K562 (cell line): Measurements from ENCODE around the gene DOK1. TPM values are rescaled to one million over a fixed set of nuclear protein-coding genes. Genes with fewer than 3 reads are reported as not detected.

Experiments
- ESRRA ChIP-seq: fragments of 450-650 bp; IDR thresholded peaks from 2 replicates; pipeline ENCODE4 v1.6.1; 2014; ENCODE audit warnings: low read depth, mild to moderate bottlenecking, moderate library complexity, borderline replicate concordance
- HNRNPH1 ChIP-seq: fragments of 200-400 bp; formaldehyde crosslinking; optimal IDR thresholded peaks from 2 replicates; pipeline ENCODE3; 2017; ENCODE audit warnings: low read depth, mild to moderate bottlenecking, low read length, moderate library complexity
- RAD21 ChIP-seq, 2 experiments: fragments of 250-450 bp in 1 of 2; fragments of 450-650 bp in 1 of 2; sonication (Bioruptor Pico) in 1 of 2; formaldehyde crosslinking in 1 of 2; IDR thresholded peaks in 1 of 2; conservative IDR thresholded peaks in 1 of 2; 2 replicates each; pipeline versions ENCODE4 v1.4.0 to v1.8.0; 2020 to 2022; ENCODE audit warnings: mild to moderate bottlenecking in 2 of 2, moderate library complexity in 1 of 2
- SPI1 ChIP-seq: IDR thresholded peaks from 2 replicates; pipeline ENCODE4 v1.6.1; 2011; ENCODE audit warnings: low read depth, low read length, control low read depth, borderline replicate concordance
- TBL1XR1 ChIP-seq, 2 experiments: IDR thresholded peaks; 2 replicates each; pipeline ENCODE4 v1.6.1; 2012; ENCODE audit warnings: improper control_type of control experiment in 2 of 2, low read length in 2 of 2, mild to moderate bottlenecking in 1 of 2
- ZNF165 ChIP-seq: fragments of 250-450 bp; sonication (Bioruptor Pico); IDR thresholded peaks from 2 replicates; pipeline ENCODE4 v1.4.0; 2020; ENCODE audit warnings: borderline replicate concordance
- ZNF174 ChIP-seq: fragments of 250-450 bp; sonication (Bioruptor Pico); IDR thresholded peaks from 2 replicates; pipeline ENCODE4 v1.4.0; 2020; ENCODE audit warnings: mild to moderate bottlenecking
- ZNF232 ChIP-seq: sonication (generic); formaldehyde crosslinking; IDR thresholded peaks from 2 replicates; pipeline ENCODE4 v1.8.0; 2022; ENCODE audit warnings: mild to moderate bottlenecking, missing genetic modification reagents
- ZNF347 ChIP-seq: fragments of 450-650 bp; formaldehyde crosslinking; IDR thresholded peaks from 2 replicates; pipeline ENCODE4 v1.4.0; 2020; ENCODE audit warnings: low read depth, mild to moderate bottlenecking, moderate library complexity
- ZNF76 ChIP-seq: fragments of 250-450 bp; sonication (Bioruptor Pico); IDR thresholded peaks from 2 replicates; pipeline ENCODE4 v1.4.0; 2020; ENCODE audit warnings: mild to moderate bottlenecking, moderate library complexity, borderline replicate concordance
- polyA plus RNA-seq, 8 experiments: library from polyadenylated mRNA; depleted of rRNA in 4 of 8; stranded (reverse) in 5 of 8; unstranded in 3 of 8; fragments of >200 nt; fragmentation: Nextera tagmentation in 2 of 8; fragmentation: Illumina TruSeq in 1 of 8; extraction: Ambion mirVana in 2 of 8; extraction: Trizol in 1 of 8; gene quantifications; 2 replicates each; pipeline versions ENCODE4 v1.2.1 to v1.2.3, GENCODE V29; 2011 to 2014; ENCODE audit warnings: inconsistent platforms in 1 of 8, missing spikeins in 1 of 8
- total RNA-seq, 7 experiments: library from RNA; depleted of rRNA in 6 of 7; stranded (reverse); fragments of >200 nt in 6 of 7; fragmentation: Illumina TruSeq in 2 of 7; extraction: Trizol in 2 of 7; gene quantifications; 2 replicates each; pipeline versions ENCODE4 v1.2.1 to v1.2.3, GENCODE V29; 2011 to 2021; ENCODE audit warnings: low replicate concordance in 1 of 7
- TF ChIP-seq, protein P1 (sequence below), 2 experiments: fragments of 450-650 bp in 1 of 2; IDR thresholded peaks; 2 replicates each; pipeline ENCODE4 v1.6.1; 2011 to 2017; ENCODE audit warnings: low read depth in 2 of 2, antibody characterized with exemption in 1 of 2, borderline replicate concordance in 1 of 2, low read length in 1 of 2, mild to moderate bottlenecking in 1 of 2, mixed read lengths in 1 of 2; ENCODE audit not compliant: control insufficient read depth in 1 of 2
- TF ChIP-seq, protein P2 (sequence below): fragments of 450-650 bp; formaldehyde crosslinking; IDR thresholded peaks from 2 replicates; pipeline ENCODE4 v1.4.0; 2020; ENCODE audit warnings: mild to moderate bottlenecking, mixed read lengths
- TF ChIP-seq, protein P3 (sequence below): fragments of 250-450 bp; sonication (Bioruptor Pico); IDR thresholded peaks from 2 replicates; pipeline ENCODE4 v1.9.0; 2021; ENCODE audit warnings: mild to moderate bottlenecking

The DOK1 gene
- total and polyA plus RNA-seq, 9 of the 15 experiments (the other 6 are each of a cell fraction or from before 2014, with no cell fraction given) = 0.59 to 36.4 (median 16.1) TPM

DNA sequence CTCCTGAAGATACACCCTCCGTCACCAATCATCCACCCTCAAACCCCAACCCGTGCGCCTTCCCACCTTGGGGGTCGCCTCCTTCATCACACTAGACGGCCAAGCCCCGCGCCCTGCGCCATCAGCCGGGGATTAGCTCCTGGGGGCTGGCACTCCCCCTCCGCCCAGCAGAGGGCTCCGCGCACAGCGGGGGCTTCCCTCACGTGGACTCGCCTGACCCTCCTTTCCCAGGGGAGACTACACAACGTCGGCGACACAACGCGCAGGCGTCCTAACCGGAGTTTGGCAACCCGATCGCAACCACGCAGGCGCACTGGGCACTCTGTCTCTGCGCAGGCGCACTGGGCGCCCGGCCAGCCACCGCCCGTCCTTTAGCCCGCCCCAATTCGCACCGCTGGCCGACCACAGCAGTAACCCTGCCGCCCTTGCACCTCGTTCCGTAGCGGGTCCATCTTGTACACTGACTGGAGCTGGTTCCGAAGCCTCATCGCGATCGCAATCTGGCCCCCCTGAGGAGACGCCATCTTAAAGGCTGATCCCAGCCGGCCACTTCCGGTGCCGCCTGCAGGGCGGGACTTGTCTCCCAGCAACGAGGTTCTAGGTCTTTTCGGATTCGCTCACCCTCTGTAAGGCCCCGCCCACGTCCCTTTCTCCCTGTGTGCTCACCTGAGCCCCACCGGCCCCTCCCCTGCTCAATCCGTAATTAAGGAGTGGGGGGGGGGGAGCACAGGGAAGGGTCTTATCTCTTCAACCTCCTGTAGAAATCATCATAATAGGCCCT lies 47.2 kb upstream of the DOK1 start, which contains the start of gene PCGF1 (continued):
- TF ChIP-seq, protein P1, sequence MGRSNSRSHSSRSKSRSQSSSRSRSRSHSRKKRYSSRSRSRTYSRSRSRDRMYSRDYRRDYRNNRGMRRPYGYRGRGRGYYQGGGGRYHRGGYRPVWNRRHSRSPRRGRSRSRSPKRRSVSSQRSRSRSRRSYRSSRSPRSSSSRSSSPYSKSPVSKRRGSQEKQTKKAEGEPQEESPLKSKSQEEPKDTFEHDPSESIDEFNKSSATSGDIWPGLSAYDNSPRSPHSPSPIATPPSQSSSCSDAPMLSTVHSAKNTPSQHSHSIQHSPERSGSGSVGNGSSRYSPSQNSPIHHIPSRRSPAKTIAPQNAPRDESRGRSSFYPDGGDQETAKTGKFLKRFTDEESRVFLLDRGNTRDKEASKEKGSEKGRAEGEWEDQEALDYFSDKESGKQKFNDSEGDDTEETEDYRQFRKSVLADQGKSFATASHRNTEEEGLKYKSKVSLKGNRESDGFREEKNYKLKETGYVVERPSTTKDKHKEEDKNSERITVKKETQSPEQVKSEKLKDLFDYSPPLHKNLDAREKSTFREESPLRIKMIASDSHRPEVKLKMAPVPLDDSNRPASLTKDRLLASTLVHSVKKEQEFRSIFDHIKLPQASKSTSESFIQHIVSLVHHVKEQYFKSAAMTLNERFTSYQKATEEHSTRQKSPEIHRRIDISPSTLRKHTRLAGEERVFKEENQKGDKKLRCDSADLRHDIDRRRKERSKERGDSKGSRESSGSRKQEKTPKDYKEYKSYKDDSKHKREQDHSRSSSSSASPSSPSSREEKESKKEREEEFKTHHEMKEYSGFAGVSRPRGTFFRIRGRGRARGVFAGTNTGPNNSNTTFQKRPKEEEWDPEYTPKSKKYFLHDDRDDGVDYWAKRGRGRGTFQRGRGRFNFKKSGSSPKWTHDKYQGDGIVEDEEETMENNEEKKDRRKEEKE (IDR thresholded peaks at IDR 0.05; ENCODE audit: borderline replicate concordance in 1 of 2, control insufficient read depth in 1 of 2, low read depth in 2 of 2, low read length in 1 of 2) = no peak
- TF ChIP-seq ESRRA = peak; percentile 27; the same call in 1 of the 2 replicates
- no peak for TF ChIP-seq ZNF174 (CRISPR knock-in tag)
- TF ChIP-seq RAD21 (CRISPR knock-in tag; conservative IDR thresholded peaks at IDR 0.05 in 1 of 2, IDR thresholded peaks at IDR 0.05 in 1 of 2) = peak; percentile 15 to 30; a peak in 3 of 4 replicates
- no peak; the same call in 1 of the 2 replicates for TF ChIP-seq ZNF76 (CRISPR knock-in tag)
- 0 out of 2 replicates have a peak, but pooled peaks have one; percentile 3 for TF ChIP-seq ZNF165 (CRISPR knock-in tag)
- TF ChIP-seq HNRNPH1 = no peak
- TF ChIP-seq SPI1 = 0 out of 2 replicates have a peak, but pooled peaks have one; percentile 34
- peak in 1 of 2 experiments; percentile 30; a peak in 2 of 4 replicates for TF ChIP-seq TBL1XR1 (IDR thresholded peaks at IDR 0.05; ENCODE audit: low read length in 2 of 2)
- TF ChIP-seq, protein P2, sequence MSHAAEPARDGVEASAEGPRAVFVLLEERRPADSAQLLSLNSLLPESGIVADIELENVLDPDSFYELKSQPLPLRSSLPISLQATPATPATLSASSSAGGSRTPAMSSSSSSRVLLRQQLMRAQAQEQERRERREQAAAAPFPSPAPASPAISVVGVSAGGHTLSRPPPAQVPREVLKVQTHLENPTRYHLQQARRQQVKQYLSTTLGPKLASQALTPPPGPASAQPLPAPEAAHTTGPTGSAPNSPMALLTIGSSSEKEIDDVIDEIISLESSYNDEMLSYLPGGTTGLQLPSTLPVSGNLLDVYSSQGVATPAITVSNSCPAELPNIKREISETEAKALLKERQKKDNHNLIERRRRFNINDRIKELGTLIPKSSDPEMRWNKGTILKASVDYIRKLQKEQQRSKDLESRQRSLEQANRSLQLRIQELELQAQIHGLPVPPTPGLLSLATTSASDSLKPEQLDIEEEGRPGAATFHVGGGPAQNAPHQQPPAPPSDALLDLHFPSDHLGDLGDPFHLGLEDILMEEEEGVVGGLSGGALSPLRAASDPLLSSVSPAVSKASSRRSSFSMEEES = no peak
- TF ChIP-seq, protein P3, sequence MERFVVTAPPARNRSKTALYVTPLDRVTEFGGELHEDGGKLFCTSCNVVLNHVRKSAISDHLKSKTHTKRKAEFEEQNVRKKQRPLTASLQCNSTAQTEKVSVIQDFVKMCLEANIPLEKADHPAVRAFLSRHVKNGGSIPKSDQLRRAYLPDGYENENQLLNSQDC (CRISPR knock-in tag) = no peak
- no peak for TF ChIP-seq ZNF232 (CRISPR knock-in tag)
- TF ChIP-seq ZNF347 (CRISPR knock-in tag) = no peak
